ENCODE results near the gene HPS6. TPM values are rescaled to one million over a fixed set of nuclear protein-coding genes. Genes with fewer than 3 reads are reported as not detected.

Gene HPS6
- 26.4 and 31.1 TPM in 2 replicates for total RNA-seq

DNA sequence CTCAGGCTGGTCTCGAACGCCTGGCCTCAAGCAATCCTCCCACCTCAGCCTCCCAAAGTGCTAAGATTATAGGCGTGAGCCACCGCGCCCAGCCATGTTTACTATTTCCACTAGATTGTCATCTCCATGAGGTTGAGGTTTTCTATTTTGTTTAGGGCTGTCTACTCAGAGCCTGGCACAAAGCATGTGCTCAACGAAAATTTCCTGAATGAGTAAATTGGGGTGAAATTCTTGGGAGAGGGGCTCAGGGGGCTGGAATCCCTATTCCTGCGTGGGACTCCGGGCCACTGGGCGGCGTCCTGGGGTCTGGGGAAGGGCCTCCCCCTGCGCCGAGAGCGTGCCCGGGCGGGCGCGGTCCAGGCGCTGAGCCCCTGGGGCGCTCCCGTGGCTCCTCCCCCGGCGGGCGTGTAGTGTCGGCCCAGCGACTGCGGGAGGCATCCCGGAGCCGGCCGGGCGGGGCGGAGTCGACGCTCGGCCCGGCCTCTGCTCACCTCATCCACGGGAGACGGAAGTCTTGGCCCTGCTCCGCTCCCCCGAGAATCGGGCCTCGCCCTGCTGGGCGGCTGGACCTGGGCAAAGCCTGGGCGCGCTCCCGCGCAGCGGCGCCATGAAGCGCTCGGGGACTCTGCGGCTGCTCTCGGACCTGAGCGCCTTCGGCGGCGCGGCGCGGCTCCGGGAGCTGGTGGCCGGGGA lies at the start of gene HPS6:
Gene HPS6 (plus strand): TSS at position 482 of the 693 bp plus-strand sequence. CDS start 126 bp downstream, at position 608.

GRCh38 chr10:102055647-102056419 lies 9.3 kb upstream of the HPS6 start, which contains the start of gene ARMH3:
Gene ARMH3, minus strand, starts transcription at chr10:102056173. Its CDS starts 16,059 bp downstream, at chr10:102040114.

Other genes with a start within 250 kb of the HPS6 start
- gene OGA, start 246.9 kb upstream of the HPS6 start, total RNA-seq = 84.1 and 111 TPM in 2 replicates
- gene KCNIP2, start 221.5 kb upstream of the HPS6 start, total RNA-seq = 0.27 and 0.75 TPM in 2 replicates
- 6.6 and 8.8 TPM in 2 replicates for gene ARMH3, start 9.2 kb upstream of the HPS6 start, total RNA-seq
- gene LDB1, start 55.0 kb downstream of the HPS6 start, total RNA-seq = 42.5 and 46.3 TPM in 2 replicates
- gene PPRC1, start 67.7 kb downstream of the HPS6 start, total RNA-seq = 8.9 and 14.0 TPM in 2 replicates
- 35.4 and 40.3 TPM in 2 replicates for gene NOLC1, start 87.0 kb downstream of the HPS6 start, total RNA-seq
- gene ELOVL3, start 160.9 kb downstream of the HPS6 start, total RNA-seq = 0.09 TPM in 1 of 2 replicates, not detected in the other
- not detected in 2 replicates for gene PITX3, start 176.2 kb downstream of the HPS6 start, total RNA-seq
- gene GBF1, start 180.2 kb downstream of the HPS6 start, total RNA-seq = 16.2 and 26.7 TPM in 2 replicates

Data from endothelial cell of coronary artery (primary cell).